Measurements from ENCODE around the gene SLC39A9.

SLC39A9 gene

DNA sequence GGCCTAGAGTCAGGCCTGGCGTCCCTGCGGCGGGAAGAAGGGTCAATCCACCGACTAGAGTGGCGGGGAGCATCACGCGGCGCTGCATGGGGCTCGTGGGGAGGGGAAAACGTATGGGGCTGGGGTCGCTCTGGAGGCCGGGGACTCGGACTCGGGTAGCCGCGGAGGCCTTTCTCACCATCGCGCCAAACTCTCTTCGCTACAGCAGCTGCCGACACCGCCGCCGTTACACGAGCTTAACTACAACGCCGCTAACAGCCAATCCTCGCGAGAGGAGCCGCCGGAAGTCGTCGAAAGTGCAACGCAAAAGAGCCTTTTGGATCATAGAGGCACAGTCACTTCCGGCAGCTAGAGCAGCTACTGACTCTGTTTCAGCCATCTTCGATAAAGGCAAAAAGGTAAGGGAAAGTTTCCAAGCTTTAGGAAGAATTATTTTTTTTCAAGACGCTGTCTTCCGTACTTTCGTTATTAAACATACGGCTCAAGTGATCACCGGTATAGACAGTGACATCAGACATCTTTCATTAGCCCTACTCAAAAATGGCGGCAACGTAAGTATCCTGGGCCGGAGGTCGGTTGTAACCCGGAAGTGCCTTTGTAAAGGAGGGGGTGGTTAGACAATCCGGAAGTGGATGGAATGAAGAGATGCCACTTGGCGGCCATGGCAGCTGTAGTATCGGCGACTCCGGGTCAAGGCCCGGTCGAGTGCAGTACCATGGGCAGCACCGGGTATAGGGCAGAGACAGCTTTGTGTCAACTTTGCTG is at the start of gene SLC39A9, which contains the start of gene ERH:
TSS of gene SLC39A9 (plus strand) at position 640 of the 765 bp plus-strand sequence. CDS start 678 bp downstream, outside the sequence.
TSS of gene ERH (minus strand) at position 247 of the 765 bp plus-strand sequence. CDS start at position 181, 66 bp downstream.
- DNase-seq = peak; percentile 75 to 99

DNA sequence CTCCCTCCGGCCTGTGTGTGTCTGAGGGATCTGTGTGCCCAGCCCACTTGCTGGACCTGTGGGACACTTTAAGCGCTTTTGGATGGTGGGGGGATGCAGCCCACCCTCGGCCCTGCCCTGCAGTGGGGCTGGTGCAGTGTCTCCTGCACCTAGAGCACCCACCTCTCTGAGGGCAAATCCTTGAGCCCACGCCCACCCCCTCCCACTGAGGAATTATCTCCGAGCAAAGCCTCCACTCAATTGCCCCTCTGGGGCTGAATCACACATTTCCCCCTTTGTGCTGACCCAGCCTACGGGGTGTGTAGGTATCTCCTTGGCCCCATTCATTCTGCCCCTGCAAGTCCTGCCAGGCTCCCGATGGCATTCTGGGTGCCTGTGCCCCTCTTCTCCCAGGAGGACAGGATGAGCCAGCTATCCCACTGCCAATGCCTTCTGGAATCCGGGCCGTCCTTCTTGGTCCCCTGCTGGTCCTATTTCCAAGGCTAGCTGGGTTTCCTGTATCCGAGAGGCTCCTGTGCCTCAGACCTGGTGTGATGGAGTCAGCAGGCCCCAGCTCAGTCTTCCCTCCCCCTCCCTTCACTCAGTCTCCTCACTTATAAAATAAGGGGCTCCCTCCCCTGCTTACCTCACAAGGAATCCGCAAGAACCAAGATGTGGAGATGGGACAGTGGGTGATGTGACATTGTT is 49.3 kb upstream of the SLC39A9 start:
- DNase-seq = no peak

DNA sequence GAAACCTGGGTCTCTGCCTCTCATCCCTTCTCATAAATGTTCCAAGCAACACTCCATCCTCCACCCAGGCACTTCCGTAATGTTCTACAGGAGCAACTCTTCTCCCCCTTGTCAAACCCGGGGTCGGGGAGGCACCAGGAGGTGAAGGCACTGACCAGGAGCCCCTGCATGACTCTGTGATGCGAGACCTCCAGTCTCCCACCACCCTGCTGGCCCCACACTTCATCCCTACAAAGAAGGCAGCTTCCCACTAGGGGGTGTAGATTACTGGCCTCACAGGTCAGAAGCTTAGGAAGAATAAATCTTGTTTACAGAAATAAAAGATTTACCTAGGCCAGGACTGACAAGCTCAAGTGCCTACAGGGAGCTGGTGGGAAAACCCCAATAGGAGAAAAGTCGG is 47.6 kb upstream of the SLC39A9 start:
- DNase-seq = no peak

- DNase-seq = peak in 1 of 2 donors; percentile 6
These were observed 47.1 kb upstream of the SLC39A9 start for GRCh38 chr14:69351385-69351784.

GRCh38 chr14:69351911-69352310 is 46.6 kb upstream of the SLC39A9 start:
- no peak for DNase-seq

DNA sequence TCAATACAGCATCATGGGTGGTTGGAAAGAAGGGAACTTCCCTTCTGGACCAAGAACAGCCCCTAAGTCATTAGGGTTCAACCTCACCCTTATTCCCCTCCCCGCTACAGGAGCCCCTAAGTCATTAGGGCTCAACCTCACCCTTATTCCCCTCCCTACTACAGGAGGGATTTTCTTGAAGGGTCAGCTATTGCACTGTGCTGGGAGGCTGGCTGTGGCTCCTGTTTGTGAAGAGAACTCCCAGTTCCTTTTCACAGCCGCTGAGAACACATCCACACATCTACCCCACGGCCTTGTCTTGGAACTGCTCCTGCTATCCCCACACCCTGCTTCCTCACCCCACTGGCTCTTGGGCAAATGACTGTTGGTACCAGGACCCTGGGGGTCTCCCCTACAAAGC is 45.3 kb upstream of the SLC39A9 start:
- no peak for DNase-seq

DNA sequence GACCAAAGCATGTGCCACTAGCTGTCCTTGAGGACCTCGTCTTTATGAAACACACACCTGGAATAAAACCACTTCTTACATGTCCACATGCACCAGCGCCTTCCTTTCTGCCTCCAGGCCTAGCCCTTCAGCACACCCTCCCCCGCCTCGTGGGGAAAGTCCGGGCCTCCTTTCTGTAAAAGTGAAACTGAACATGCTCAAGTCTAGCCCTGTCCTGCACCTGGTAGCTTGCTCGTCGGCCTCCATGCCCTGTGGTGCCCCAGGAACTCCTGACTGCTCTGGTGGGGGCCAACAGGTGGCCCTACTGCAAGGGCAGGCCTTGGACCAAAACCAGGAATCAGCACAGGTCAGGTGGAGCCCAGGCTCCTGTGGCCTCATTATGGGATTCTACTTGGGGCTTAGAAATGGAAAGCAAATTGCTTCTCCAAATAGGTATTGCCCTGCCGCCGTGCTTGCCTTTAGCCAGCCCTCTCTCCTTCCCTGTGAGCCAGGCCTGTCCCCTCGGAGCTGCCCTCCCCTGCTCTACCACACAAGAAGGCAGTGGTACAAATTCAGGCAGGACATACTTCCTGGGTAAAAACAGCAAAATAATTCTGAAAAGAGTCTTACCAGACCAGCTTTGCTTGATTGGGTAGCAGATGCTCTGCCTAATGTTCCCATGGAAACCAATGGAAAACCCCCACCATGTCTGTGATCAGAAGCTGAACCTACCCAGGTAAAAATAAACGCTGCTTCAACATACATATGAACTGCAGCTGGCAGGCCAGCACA is 43.9 kb upstream of the SLC39A9 start:
- no peak for DNase-seq

- no peak for DNase-seq
These were observed 43.3 kb upstream of the SLC39A9 start for GRCh38 chr14:69355154-69355597.

- no peak for DNase-seq
These were observed 42.7 kb upstream of the SLC39A9 start for GRCh38 chr14:69355607-69356281.

DNA sequence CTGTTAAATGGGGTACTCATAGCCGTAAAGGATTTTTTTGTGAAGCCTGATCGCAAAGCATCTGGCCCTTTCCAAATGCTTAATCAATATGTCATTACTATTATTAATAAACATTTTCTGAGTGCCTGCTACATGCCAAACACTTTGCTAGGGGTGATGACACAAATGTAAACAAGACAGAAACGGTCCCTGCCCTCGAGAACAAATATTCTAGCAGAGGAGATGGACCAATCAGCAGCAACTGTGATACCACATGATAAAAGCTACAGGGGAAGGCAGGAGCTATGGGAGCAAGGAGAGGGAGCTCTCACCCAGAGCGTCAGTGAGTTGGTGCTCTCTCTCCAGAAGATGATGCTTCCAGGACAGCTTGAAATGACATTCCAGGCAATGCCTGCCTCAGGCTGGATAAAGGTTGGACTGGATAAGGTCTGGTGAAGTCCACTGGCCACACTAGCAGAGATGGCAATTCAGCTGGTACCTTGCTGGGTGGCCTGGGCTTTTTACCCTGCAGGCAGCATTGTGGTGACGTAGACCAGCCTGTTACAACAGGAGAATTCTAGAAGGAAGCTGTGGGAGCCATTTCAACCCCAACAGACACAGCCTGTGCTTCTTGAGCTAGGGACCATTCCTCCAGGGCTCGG is 41.5 kb upstream of the SLC39A9 start:
- no peak for DNase-seq

DNA sequence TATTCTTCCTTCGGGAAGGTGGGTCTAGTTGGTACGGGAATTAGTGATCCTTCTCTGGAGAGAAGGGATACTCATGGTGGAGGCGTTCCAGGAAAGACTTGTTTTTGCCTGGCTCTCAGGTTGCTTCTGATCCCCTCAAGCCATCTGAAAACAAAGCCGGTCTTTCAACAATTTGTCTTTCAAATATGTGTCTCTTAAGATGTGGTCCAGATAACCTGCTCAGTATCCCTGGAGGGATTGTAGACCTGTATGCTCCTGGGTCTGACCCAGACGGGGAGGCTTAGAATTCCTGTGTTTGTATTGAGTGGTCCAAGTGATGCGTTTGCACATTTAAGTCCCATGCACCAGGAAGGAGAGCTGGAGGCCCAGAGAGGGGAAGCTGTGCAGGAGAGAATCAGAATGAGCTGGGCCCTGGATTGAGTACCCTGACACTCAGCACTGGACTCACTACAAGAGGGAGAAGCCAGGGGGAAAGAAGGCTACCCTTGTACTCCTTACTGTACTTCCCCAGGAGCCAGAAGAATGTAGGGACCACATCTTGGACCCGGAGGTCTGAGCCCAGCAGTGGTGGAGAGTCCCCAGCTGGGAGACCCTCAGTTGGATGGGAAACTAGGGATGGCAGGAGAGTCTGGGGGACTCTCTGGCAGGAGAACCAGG is 40.8 kb upstream of the SLC39A9 start:
- DNase-seq = no peak

DNA sequence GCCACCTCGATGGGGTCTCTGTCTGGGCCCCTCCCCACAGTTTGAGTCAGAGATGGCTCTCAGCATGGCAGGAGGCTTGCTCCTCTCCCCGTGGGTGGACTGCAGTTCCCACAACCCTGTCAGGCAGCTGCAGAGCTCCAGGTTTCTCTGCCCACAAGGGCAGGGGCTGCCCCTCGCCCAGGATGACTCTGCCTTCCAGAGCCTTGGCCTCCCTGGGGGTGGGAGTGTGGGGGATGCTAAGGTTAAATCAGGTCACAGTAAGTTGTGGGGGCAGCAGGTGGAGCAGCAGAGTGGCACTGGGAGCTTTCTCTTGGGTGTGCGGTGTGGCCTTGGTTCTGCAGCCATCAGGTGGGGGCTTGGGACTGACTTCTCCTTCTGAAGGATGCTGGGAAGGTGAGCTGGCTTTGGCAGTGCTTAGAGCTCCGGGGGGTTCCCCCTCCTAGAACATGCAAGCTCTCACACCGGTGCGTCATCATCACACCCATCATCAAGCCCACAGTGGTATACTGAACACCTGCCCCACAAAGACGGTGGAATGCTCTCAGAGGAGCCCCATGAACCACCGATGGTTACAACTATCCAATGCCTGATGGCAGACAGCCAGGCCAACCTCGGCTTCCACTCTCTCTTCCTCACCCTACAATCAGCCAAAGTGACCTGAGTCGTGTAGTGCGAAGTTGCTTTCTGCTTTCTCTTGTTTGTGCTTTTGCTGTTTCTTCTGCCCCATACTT is 40.1 kb upstream of the SLC39A9 start:
- DNase-seq = no peak

- no peak for DNase-seq
These were observed 39.5 kb upstream of the SLC39A9 start for GRCh38 chr14:69358966-69359365.

- DNase-seq = no peak
These were observed 37.9 kb upstream of the SLC39A9 start for GRCh38 chr14:69360438-69361108.

DNA sequence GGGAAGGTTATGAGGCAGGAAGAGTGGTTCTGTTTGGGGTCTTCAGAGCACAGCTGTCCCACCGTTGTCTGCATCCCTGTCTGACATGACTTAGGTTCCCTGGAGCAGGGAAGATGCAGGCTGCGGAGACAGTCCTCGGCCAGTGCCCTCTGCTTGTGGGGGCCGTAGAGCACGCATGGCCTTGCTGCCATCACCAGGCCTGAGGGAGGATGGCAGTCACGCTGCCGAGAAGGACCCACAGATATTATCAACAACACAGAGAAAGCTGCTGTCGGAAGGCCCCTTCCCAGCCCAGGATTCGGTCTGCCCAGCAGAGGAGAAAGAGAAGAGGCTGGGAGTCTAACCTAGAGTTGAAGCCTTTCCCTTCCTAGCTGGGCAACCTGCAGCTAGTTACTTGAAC is 35.4 kb upstream of the SLC39A9 start:
- no peak for DNase-seq

- DNase-seq = no peak
These were observed 34.5 kb upstream of the SLC39A9 start for GRCh38 chr14:69363964-69364363.

DNA sequence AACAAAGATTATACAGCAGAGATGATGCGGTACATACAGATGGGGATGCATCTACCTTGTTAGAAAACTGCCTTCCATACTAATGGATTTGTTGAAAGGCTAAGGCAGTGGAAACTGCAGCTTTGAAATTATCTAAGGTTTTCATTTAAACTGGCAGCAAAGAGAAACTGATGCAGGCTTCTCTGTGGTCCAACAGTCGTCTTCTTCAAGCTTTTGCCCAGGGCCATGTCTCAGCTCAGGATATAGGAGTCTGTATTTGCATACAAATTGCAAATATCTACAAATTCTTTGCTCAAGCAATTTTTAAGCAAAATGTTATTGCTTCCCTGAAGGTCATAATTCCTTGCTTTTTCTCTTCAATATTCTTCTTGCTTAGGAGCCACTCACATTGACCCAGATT is 34.1 kb upstream of the SLC39A9 start:
- DNase-seq = no peak

GRCh38 chr14:69366069-69366468 is 32.4 kb upstream of the SLC39A9 start:
- no peak for DNase-seq

- no peak for DNase-seq
These were observed 31.7 kb upstream of the SLC39A9 start for GRCh38 chr14:69366761-69367160.

DNA sequence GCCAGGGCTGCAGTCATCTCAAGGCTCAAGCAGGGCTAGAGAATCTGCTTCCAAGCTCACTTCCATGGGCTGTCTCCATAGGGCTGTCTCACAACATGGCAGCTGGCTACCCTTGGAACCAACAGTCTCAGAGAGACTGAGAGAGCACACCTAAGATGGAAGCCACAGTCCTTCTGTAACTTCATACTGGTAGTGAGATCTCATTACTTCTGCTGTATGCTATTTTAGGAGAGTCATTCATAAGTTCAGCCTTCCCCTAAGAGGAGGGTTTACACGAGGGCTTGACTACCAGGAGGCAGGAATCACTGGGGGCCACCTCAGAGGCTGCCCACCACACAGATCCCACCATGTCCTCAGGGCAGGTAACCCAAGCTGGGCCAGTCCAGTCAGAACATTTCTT is 30.1 kb upstream of the SLC39A9 start:
- no peak for DNase-seq
